Fibroblast of pulmonary artery (primary cell): Measurements from ENCODE around the gene ARID1B.

ENCODE experiments used
- DNase-seq: peaks from one replicate; pipeline ENCODE4 v3.0.0-alpha.2; 2010; ENCODE audit warnings: low read depth
- H3K4me3 ChIP-seq: replicated peaks from 2 replicates; pipeline ENCODE4 v1.5.1; 2011; ENCODE audit warnings: low read depth, mild to moderate bottlenecking, control low read depth, low read length, moderate library complexity
- CTCF ChIP-seq: IDR thresholded peaks from 2 replicates; pipeline ENCODE4 v1.5.1; 2011; ENCODE audit warnings: mild to moderate bottlenecking, control low read depth, low read length, inconsistent platforms; ENCODE audit errors: missing control alignments

The ARID1B gene

DNA sequence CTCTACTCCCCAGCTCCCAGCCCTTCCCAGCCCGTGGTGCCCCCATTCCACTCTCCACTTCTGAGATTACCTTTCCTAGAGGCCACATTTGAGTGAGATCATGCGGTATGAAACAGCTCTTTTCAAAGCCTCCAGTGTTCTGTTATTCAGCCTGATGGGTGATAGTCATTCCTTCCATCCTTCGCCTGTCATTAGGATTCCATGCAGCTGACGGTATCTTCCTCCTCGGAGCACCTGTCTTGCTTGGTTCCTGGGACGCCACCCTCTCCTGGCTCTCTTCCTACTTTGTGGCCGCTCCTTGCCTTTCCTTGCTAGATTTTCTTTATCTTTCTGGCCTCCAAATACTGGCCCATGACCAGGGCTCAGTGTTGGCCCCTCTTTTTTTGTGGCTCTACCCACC is 137.0 kb downstream of the ARID1B start:
- TF ChIP-seq CTCF = no peak
- no peak for DNase-seq

GRCh38 chr6:156916130-156916801 is 139.1 kb downstream of the ARID1B start:
- DNase-seq = no peak
- TF ChIP-seq CTCF = no peak
- no peak overlapping the region for H3K4me3 ChIP-seq

More for the DNA sequence above, 137.0 kb downstream of the ARID1B start:
- H3K4me3 ChIP-seq = no peak overlapping the region

DNA sequence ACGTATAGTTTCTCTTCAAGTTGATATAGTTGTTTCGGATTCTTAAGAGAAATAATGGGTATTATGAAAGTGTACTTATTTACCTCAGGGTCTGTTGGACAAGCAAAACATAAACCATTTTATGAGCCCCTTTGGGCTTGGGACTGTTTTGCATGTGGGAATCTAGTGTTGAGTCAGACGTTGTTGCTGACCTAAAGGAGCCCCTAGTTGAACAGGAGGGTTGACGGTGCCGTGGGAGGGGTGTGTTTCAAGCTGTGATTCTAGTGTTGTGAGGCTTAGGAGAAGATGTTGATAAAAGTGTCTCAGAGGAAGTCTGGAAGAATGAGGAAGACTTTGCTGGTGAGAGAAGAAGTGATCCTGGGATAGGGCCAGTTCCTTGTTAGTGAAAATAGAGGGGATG is 140.0 kb downstream of the ARID1B start:
- no peak overlapping the region for H3K4me3 ChIP-seq
- peak; percentile 9 for DNase-seq
- TF ChIP-seq CTCF = no peak

DNA sequence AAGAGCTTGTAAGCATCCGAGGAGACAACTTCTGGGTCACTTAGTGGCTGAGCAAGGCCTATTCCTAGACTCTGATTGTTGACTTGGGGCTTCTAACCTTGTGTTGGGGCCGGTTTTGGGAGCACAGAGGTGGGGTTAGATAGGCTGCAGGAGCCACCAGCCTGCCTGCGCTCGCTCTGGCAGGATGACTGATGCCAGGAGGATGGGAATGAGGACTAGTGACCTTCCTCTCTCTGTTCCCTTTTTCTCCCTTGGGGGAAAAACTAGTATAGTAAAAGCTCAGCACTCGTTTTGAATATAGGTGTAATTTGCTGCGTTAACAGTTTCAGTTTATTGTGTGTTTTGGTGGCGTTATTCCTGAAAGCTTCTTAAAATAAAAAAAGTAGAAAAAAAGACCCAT is 141.5 kb downstream of the ARID1B start:
- DNase-seq = no peak
- no peak overlapping the region for H3K4me3 ChIP-seq
- TF ChIP-seq CTCF = no peak

- DNase-seq = no peak
- H3K4me3 ChIP-seq = no peak overlapping the region
- no peak for TF ChIP-seq CTCF
These were observed 142.2 kb downstream of the ARID1B start for GRCh38 chr6:156919370-156919769.

DNA sequence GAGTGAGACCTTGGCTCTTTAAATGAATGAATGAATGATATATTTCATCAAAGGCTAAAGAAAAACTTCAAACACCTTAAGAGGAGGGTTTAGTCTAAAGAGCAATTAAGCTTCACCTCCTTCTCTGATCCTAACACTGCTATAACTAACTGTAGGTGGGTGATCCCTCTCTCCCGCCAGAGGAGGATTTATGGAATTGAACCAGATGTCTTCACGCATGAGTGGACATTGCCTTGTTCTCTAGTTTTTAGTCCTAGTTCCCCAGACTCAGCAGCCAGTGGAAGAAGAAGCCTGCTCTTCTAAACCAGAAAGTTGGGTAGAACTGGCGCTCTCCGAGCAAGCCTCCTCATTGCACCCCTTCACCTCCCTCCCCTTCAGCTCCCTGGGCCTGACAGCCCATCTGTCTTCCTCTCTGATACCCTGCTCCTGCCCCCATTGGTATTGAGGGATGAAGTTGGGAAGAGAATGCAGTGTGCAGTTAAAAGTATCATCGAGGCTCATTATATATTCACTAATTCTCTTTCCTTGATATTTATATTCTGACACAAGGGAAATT is 142.7 kb downstream of the ARID1B start:
- DNase-seq = no peak
- no peak overlapping the region for H3K4me3 ChIP-seq
- no peak for TF ChIP-seq CTCF

- H3K4me3 ChIP-seq = no peak overlapping the region
These were observed 147.1 kb downstream of the ARID1B start for GRCh38 chr6:156924246-156924645.

More at GRCh38 chr6:156924246-156924645, 147.1 kb downstream of the ARID1B start:
- TF ChIP-seq CTCF = no peak
- no peak for DNase-seq
